CD8-positive, alpha-beta memory T cell (primary cell): ENCODE results near the gene ITGB8. TPM values are rescaled to one million over a fixed set of nuclear protein-coding genes. Genes with fewer than 3 reads are reported as not detected.

Experiments
- CTCF ChIA-PET: fragments of 350-600 bp; sonication (Branson Sonifier 250); formaldehyde crosslinking; loops from one replicate; lab custom pipeline; 2021; ENCODE audit warnings: antibody characterized with exemption; lab: Charles Lee
- POLR2A ChIA-PET: fragments of 350-600 bp; sonication (Branson Sonifier 250); formaldehyde crosslinking; loops from one replicate; lab custom pipeline; 2021; ENCODE audit warnings: antibody characterized with exemption; lab: Charles Lee
- DNase-seq, 5 donors: peaks; one replicate each; pipeline versions ENCODE4 v3.0.0 to v3.0.0-alpha.2; 2020 to 2022; ENCODE audit warnings: mixed read lengths in 1 of 5
- H3K27ac ChIP-seq: one replicate; pipeline ENCODE4 v1.7.0; 2013; ENCODE audit warnings: low read depth, mild to moderate bottlenecking, low read length, moderate library complexity
- H3K27me3 ChIP-seq: 2 replicates; pipeline ENCODE4 v1.7.0; 2013; ENCODE audit warnings: low read length, mild to moderate bottlenecking; ENCODE audit not compliant: insufficient read depth, poor library complexity, severe bottlenecking
- H3K36me3 ChIP-seq: 2 replicates; pipeline ENCODE4 v1.7.0; 2013; ENCODE audit warnings: mild to moderate bottlenecking, low read length, moderate library complexity; ENCODE audit not compliant: insufficient read depth
- H3K4me1 ChIP-seq: 2 replicates; pipeline ENCODE4 v1.7.0; 2013; ENCODE audit warnings: mild to moderate bottlenecking, low read length, moderate library complexity; ENCODE audit not compliant: insufficient read depth
- H3K4me3 ChIP-seq: 2 replicates; pipeline ENCODE4 v1.7.0; 2013; ENCODE audit warnings: mild to moderate bottlenecking, low read length
- H3K9me3 ChIP-seq: 2 replicates; pipeline ENCODE4 v1.7.0; 2013; ENCODE audit warnings: mild to moderate bottlenecking, low read length
- H3K27ac Mint-ChIP-seq, 8 donors: one replicate each; pipeline ENCODE4 v1.8.0; 2020 to 2021; ENCODE audit warnings: mixed read lengths in 8 of 8, mild to moderate bottlenecking in 6 of 8, inconsistent platforms in 3 of 8, moderate library complexity in 3 of 8
- H3K27me3 Mint-ChIP-seq, 2 donors: one replicate each; pipeline ENCODE4 v1.8.0; 2020 to 2021; ENCODE audit warnings: mixed read lengths in 2 of 2, mild to moderate bottlenecking in 1 of 2, moderate library complexity in 1 of 2
- H3K36me3 Mint-ChIP-seq, 3 donors: one replicate each; pipeline ENCODE4 v1.8.0; 2020 to 2021; ENCODE audit warnings: mixed read lengths in 3 of 3, inconsistent platforms in 1 of 3, mild to moderate bottlenecking in 1 of 3
- H3K4me1 Mint-ChIP-seq, 3 donors: one replicate each; pipeline ENCODE4 v1.8.0; 2020 to 2021; ENCODE audit warnings: mixed read lengths in 3 of 3, inconsistent platforms in 1 of 3, mild to moderate bottlenecking in 1 of 3
- H3K4me3 Mint-ChIP-seq, 7 donors: one replicate each; pipeline ENCODE4 v1.8.0; 2020 to 2021; ENCODE audit warnings: mixed read lengths in 7 of 7, mild to moderate bottlenecking in 6 of 7, moderate library complexity in 4 of 7, inconsistent platforms in 2 of 7
- H3K9me3 Mint-ChIP-seq, 5 donors: one replicate each; pipeline ENCODE4 v1.8.0; 2020 to 2022; ENCODE audit warnings: mixed read lengths in 5 of 5, mild to moderate bottlenecking in 3 of 5, moderate library complexity in 2 of 5, inconsistent platforms in 1 of 5
- polyA plus RNA-seq: library from polyadenylated mRNA; unstranded; fragments of 300-500 nt; fragmentation: Illumina TruSeq; gene quantifications from one replicate; pipeline ENCODE4 v1.2.3, GENCODE V29; 2021
- total RNA-seq, 2 experiments: library from RNA; stranded (reverse); gene quantifications; one replicate each; pipeline ENCODE4 v1.2.3, GENCODE V29; 2021

The ITGB8 gene
- total and polyA plus RNA-seq, 3 experiments from 2014 or later = 0.11 to 0.27 TPM; not detected in 1

DNA sequence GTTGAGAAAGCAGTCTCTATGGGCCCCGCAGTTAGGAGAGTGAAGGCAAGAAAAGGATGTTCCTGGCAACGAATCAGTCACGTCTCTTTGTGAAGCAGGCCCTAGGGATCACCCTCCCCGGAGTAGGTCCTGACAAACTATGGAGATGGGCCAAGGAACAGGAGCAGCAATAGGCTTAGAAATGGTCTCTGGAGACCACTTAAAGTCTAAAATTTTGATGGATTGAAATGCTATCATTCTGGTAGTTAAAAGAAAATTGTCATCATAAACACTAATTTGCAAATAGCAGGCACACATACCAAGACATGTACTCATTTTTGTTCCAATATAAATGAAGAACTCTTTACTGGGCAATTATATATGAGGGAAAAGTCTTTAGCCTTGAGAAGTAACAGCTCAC is 123.5 kb downstream of the ITGB8 start:
- Mint-ChIP-seq H3K36me3 (no peaks in the 10 kb centered on the region), H3K27me3 (no peaks in the 10 kb centered on the region), H3K4me1 (no peaks in the 10 kb centered on the region), H3K27ac (no peak overlapping the region), H3K9me3 (peaks cover 0 to 7% (median 0%) of the 10 kb centered on the region in 5 donors), H3K4me3 (no peak overlapping the region)
- Histone ChIP-seq H3K4me3 (no peak overlapping the region), H3K27me3 (no peaks in the 10 kb centered on the region), H3K27ac (no peak overlapping the region), H3K4me1 (no peaks in the 10 kb centered on the region), H3K36me3 (no peaks in the 10 kb centered on the region), H3K9me3 (no peaks in the 10 kb centered on the region)
- POLR2A ChIA-PET = no interaction called here
- CTCF ChIA-PET = no interaction called here
- no peak for DNase-seq

DNA sequence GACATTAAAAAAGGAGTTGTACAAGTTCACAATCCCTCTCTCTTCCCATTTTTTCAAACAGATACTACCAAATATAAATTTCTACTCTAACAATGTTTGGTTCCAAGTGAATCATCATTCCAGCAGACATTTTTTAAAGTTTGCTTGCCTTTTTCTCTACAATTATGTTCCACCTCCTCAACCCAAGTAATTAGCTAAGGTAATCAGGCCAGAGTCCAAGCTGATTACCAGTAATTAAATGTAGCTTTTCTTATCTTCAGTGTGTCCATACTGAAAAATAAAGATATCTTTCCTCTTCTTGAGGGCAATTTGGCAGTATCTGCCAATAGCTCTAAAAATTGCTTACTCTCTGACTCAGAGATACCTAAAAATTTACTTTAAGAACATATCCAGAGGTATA is 126.0 kb downstream of the ITGB8 start:
- no peaks in the 10 kb centered on the region for H3K36me3 Mint-ChIP-seq
- no peaks in the 10 kb centered on the region for H3K4me1 ChIP-seq
- H3K27me3 Mint-ChIP-seq = no peaks in the 10 kb centered on the region
- POLR2A ChIA-PET = no interaction called here
- no peaks in the 10 kb centered on the region for H3K36me3 ChIP-seq
- no peak for DNase-seq
- peaks cover 0 to 7% (median 0%) of the 10 kb centered on the region in 5 donors for H3K9me3 Mint-ChIP-seq
- no peaks in the 10 kb centered on the region for H3K27me3 ChIP-seq
- H3K27ac ChIP-seq = no peak overlapping the region
- no peak overlapping the region for H3K27ac Mint-ChIP-seq
- H3K4me3 Mint-ChIP-seq = no peak overlapping the region
- H3K4me3 ChIP-seq = no peak overlapping the region
- no peaks in the 10 kb centered on the region for H3K4me1 Mint-ChIP-seq
- CTCF ChIA-PET = no interaction called here
- no peaks in the 10 kb centered on the region for H3K9me3 ChIP-seq

DNA sequence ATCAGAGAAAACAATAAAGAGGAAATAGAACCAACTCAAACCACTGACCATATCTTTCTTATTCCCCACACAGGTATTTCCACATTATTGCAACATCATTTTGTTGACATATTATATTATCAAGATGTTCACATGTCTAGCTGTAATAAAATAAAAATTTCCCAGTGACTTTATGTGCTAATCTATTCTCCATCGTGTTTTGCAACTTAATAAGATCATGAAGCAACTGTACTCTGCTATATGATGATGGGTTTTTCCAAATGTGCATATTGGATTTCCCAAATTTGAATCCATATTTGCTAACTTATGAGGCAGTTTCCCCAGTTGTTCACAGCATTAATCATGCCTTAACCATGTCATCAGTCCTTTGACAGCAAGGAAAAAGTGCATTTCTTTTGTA is 127.8 kb downstream of the ITGB8 start:
- no peaks in the 10 kb centered on the region for H3K4me1 Mint-ChIP-seq
- POLR2A ChIA-PET = no interaction called here
- no peaks in the 10 kb centered on the region for H3K36me3 Mint-ChIP-seq
- Histone ChIP-seq H3K27ac (no peak overlapping the region), H3K4me3 (no peak overlapping the region), H3K27me3 (no peaks in the 10 kb centered on the region), H3K4me1 (no peaks in the 10 kb centered on the region), H3K9me3 (no peaks in the 10 kb centered on the region), H3K36me3 (no peaks in the 10 kb centered on the region)
- H3K27ac Mint-ChIP-seq = no peak overlapping the region
- H3K27me3 Mint-ChIP-seq = no peaks in the 10 kb centered on the region
- CTCF ChIA-PET = no interaction called here
- no peak overlapping the region for H3K4me3 Mint-ChIP-seq
- H3K9me3 Mint-ChIP-seq = peaks cover 0 to 7% (median 0%) of the 10 kb centered on the region in 5 donors
- DNase-seq = no peak

DNA sequence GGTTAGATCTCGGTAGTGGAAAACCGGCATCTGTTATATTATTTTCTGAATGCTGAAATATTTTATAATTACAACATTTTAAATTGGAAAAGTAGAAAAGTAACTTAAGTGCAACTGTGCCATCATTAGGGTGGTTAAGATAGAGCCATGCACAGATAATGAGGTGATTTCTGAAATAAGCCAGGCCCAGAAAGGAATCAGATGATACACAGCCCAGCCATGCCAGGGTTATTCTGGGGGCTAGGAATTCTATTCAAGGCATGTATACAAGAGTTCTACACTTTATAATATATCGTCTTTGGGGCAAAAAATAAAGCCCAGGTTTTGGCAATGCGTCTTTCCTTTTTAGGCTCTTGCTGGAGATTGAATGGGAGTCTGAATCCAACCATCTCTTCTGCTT is 128.7 kb downstream of the ITGB8 start:
- Histone ChIP-seq H3K9me3 (no peaks in the 10 kb centered on the region), H3K4me3 (no peak overlapping the region), H3K4me1 (no peaks in the 10 kb centered on the region), H3K36me3 (no peaks in the 10 kb centered on the region), H3K27ac (no peak overlapping the region), H3K27me3 (no peaks in the 10 kb centered on the region)
- Mint-ChIP-seq H3K27me3 (no peaks in the 10 kb centered on the region), H3K27ac (no peak overlapping the region), H3K36me3 (no peaks in the 10 kb centered on the region), H3K9me3 (peaks cover 0 to 8% (median 0%) of the 10 kb centered on the region in 5 donors), H3K4me1 (no peaks in the 10 kb centered on the region), H3K4me3 (no peak overlapping the region)
- CTCF ChIA-PET = no interaction called here
- no peak for DNase-seq
- POLR2A ChIA-PET = no interaction called here

DNA sequence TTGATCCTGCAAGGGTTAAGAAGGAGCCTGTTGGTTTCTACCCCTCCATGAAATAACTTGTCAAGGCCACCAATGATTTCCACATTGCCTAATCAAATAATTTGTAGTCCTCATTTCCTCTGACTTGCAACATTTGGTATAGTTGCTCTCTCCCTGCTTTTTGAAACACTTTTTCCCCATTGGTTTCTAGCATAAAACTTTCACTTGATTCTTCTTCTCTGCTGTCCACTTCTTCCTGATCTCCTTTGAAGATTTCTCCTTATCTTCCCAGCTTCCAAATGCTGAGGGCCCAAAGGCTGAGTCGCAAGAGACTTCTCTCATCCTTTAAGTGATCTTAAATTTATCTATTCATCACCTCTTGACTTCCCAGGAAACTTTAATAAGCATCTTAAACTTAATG is 134.2 kb downstream of the ITGB8 start:
- no peaks in the 10 kb centered on the region for H3K4me1 ChIP-seq
- H3K4me3 Mint-ChIP-seq = no peak overlapping the region
- no peaks in the 10 kb centered on the region for H3K27me3 Mint-ChIP-seq
- no peaks in the 10 kb centered on the region for H3K36me3 Mint-ChIP-seq
- H3K4me1 Mint-ChIP-seq = no peaks in the 10 kb centered on the region
- H3K27me3 ChIP-seq = no peaks in the 10 kb centered on the region
- H3K9me3 Mint-ChIP-seq = peaks cover 0 to 9% (median 0%) of the 10 kb centered on the region in 5 donors
- CTCF ChIA-PET = no interaction called here
- no peak overlapping the region for H3K27ac ChIP-seq
- H3K27ac Mint-ChIP-seq = no peak overlapping the region
- H3K9me3 ChIP-seq = no peaks in the 10 kb centered on the region
- no peak overlapping the region for H3K4me3 ChIP-seq
- POLR2A ChIA-PET = no interaction called here
- H3K36me3 ChIP-seq = no peaks in the 10 kb centered on the region
- DNase-seq = no peak

Other genes with a start within 250 kb of the ITGB8 start
- gene MACC1, start 113.5 kb upstream of the ITGB8 start, total RNA-seq = under 1 TPM; 0.37 to 0.86 TPM
- gene MACC1, start 113.5 kb upstream of the ITGB8 start, polyA plus RNA-seq = 0.08 TPM